Liver (tissue), 3 donors: ENCODE data around the gene ADAMTS16.

Experiments
- MAX ChIP-seq: IDR thresholded peaks from 2 replicates; pipeline ENCODE4 v1.6.1; 2016; ENCODE audit warnings: antibody characterized with exemption
- REST ChIP-seq: IDR thresholded peaks from 2 replicates; pipeline ENCODE4 v1.6.1; 2016; ENCODE audit warnings: antibody characterized with exemption, mild to moderate bottlenecking
- TAF1 ChIP-seq: conservative IDR thresholded peaks from 2 replicates; pipeline ENCODE4 v1.6.1; 2016; ENCODE audit warnings: antibody characterized with exemption, mild to moderate bottlenecking
- TF ChIP-seq, protein P1 (sequence below): fragments of 150-350 bp; IDR thresholded peaks from 2 replicates; pipeline ENCODE4 v1.5.1; 2017; ENCODE audit warnings: improper control_type of control experiment, low read depth, low read length; ENCODE audit not compliant: missing input control
- donor health status: healthy.
- donor health status: healthy.

- TF ChIP-seq, protein P1, sequence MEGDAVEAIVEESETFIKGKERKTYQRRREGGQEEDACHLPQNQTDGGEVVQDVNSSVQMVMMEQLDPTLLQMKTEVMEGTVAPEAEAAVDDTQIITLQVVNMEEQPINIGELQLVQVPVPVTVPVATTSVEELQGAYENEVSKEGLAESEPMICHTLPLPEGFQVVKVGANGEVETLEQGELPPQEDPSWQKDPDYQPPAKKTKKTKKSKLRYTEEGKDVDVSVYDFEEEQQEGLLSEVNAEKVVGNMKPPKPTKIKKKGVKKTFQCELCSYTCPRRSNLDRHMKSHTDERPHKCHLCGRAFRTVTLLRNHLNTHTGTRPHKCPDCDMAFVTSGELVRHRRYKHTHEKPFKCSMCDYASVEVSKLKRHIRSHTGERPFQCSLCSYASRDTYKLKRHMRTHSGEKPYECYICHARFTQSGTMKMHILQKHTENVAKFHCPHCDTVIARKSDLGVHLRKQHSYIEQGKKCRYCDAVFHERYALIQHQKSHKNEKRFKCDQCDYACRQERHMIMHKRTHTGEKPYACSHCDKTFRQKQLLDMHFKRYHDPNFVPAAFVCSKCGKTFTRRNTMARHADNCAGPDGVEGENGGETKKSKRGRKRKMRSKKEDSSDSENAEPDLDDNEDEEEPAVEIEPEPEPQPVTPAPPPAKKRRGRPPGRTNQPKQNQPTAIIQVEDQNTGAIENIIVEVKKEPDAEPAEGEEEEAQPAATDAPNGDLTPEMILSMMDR: no peak
- no peak for TF ChIP-seq TAF1
- TF ChIP-seq MAX: no peak
- no peak for TF ChIP-seq REST
Measured at GRCh38 chr5:5285906-5286305, 145.8 kb downstream of the ADAMTS16 start.
